ENCODE measurements around the gene SLC18A3.
A peak's percentile ranks its signal among the peaks of the same experiment; 100 is the strongest.

The SLC18A3 gene

GRCh38 chr10:49649294-49649693, 39.2 kb downstream of the SLC18A3 start:
- Histone ChIP-seq H3K4me3 (peak overlapping the region; percentile 28), H3K9me3 (no peaks in the 10 kb centered on the region), H3K36me3 (no peaks in the 10 kb centered on the region), H4K20me1 (no peaks in the 10 kb centered on the region), H3K4me2 (peak overlapping the region; percentile 87), H3K27me3 (no peaks in the 10 kb centered on the region), H3K9ac (peak overlapping the region; percentile 69; the same call in 1 of the 2 replicates), H3K4me1 (peaks cover 100% of the 10 kb centered on the region), H3K27ac (peak overlapping the region; percentile 96)
- no peak for TF ChIP-seq Cebpa-rat (IDR thresholded peaks at IDR 0.05)

DNA sequence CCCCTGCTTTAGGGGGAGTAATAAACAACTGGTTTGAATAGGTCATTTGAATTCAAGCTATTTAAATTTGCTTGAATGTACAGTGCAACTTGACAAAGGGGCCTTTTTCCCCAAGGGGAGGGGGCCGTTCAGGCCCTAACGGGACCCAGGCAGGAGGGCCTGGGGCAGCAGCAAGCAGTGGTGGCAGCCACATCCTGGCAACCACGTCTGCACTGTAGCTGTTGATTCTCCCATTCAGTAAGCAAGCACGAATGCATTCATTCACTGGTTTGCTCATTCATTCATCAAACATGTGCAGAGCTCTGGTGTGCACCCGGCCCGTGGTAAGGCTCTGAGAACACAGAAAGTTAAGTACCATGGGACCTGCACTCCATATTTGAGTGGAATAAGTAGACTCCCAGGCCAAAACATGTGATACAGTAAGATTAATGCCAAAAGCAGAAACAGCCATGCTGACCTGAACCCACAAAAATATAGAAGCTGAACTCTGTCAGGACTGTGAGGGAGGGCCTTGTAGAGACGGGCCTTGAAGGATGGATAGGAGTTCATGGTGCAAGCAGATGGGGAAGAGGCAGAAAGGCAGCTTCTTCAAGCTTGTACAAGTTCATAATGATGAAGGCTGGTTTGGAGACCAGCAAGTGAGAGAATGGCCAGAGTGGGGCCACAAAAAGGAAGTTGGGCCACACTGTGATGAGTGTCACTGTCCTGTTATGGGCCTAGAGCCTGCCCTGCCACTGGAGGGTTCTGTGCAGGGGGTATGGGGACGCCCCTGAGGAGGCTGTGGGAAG, 40.0 kb downstream of the SLC18A3 start:
- Histone ChIP-seq H3K4me2 (peak overlapping the region; percentile 87), H3K4me3 (peak overlapping the region; percentile 28), H3K36me3 (no peaks in the 10 kb centered on the region), H3K9ac (peak overlapping the region; percentile 69), H3K4me1 (peaks cover 100% of the 10 kb centered on the region), H3K27me3 (no peaks in the 10 kb centered on the region), H3K9me3 (no peaks in the 10 kb centered on the region), H4K20me1 (no peaks in the 10 kb centered on the region), H3K27ac (peak overlapping the region; percentile 96)
- TF ChIP-seq Cebpa-rat (IDR thresholded peaks at IDR 0.05): no peak

- no peak overlapping the region for H3K4me3 ChIP-seq
- no peaks in the 10 kb centered on the region for H3K9me3 ChIP-seq
- peak overlapping the region; percentile 69 for H3K9ac ChIP-seq
- no peaks in the 10 kb centered on the region for H4K20me1 ChIP-seq
- peak overlapping the region; percentile 87 for H3K4me2 ChIP-seq
- H3K36me3 ChIP-seq: no peaks in the 10 kb centered on the region
- no peak for TF ChIP-seq Cebpa-rat (IDR thresholded peaks at IDR 0.05)
- peaks cover 98% of the 10 kb centered on the region for H3K4me1 ChIP-seq
- H3K27ac ChIP-seq: peak overlapping the region; percentile 96
- H3K27me3 ChIP-seq: no peaks in the 10 kb centered on the region
Measured at GRCh38 chr10:49650724-49651034, 40.6 kb downstream of the SLC18A3 start.

DNA sequence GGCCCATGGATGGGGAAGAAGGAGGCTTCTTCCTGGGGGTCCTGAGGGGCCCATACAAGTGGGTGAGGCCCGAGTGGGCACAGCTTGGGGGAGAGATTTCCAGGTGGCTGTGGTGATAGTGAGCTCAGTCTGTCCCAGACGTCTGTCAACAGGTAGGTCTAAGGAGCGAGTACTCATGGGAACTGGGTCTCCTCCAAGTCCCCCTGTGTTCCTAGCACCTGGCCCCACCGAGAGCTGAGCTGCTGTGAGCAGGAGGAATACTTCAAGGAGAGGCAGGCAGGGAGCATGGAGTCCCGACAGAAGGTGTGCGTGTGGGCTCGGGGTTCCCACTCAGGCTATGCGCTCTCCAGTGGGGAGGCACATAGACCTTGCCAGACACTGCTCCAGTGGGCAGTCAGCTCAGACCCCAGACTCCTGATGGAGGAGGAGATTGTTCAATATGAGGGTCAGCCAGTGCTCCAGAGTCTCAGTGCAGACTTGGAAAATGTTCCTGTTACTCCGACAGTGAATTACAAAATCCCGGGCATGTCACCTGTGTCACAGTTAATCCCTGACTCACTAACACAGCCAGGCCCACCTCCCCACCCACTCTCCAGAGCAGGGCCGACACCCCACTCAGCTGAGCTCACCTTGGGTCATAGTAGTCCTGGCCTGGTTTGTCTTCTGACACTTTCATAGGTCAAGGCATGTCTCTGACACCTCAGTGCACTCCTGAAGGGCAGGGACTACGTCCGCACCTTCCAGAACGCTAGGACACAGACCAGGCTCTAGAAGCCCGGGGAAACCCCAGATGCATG, 41.1 kb downstream of the SLC18A3 start:
- H3K27me3 ChIP-seq: no peaks in the 10 kb centered on the region
- peaks cover 95% of the 10 kb centered on the region for H3K4me1 ChIP-seq
- H4K20me1 ChIP-seq: no peaks in the 10 kb centered on the region
- H3K4me2 ChIP-seq: peak overlapping the region; percentile 87
- no peaks in the 10 kb centered on the region for H3K36me3 ChIP-seq
- no peak overlapping the region for H3K4me3 ChIP-seq
- H3K9me3 ChIP-seq: no peaks in the 10 kb centered on the region
- TF ChIP-seq Cebpa-rat (IDR thresholded peaks at IDR 0.05): no peak
- H3K27ac ChIP-seq: peak overlapping the region; percentile 96
- peak overlapping the region; percentile 69 for H3K9ac ChIP-seq

DNA sequence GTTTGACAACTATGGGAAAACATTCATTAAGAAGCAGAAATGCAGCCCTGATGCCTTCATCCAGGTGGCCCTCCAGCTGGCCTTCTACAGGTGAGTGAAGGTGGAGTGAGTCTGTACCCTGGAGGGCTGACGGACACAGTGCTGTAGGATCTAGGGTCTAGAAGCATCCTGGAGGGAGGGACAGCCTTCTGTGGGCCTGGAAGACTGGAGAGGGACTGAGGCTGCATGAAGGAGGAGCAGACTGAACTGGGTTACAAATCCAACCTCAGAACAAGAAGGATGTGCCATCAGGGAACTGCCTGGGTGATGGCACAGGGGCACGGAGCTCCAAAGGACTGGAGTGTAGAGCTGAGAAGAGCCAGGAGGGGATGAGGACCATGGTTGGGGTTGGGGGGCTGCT, 41.8 kb downstream of the SLC18A3 start:
- peaks cover under 1% of the 10 kb centered on the region; the same call in 1 of the 2 replicates for H3K9me3 ChIP-seq
- peaks cover 95% of the 10 kb centered on the region for H3K4me1 ChIP-seq
- no peaks in the 10 kb centered on the region for H4K20me1 ChIP-seq
- H3K4me3 ChIP-seq: no peak overlapping the region
- peak overlapping the region; percentile 96 for H3K27ac ChIP-seq
- H3K9ac ChIP-seq: no peak overlapping the region
- TF ChIP-seq Cebpa-rat (IDR thresholded peaks at IDR 0.05): no peak
- no peaks in the 10 kb centered on the region for H3K27me3 ChIP-seq
- H3K36me3 ChIP-seq: no peaks in the 10 kb centered on the region
- peak overlapping the region; percentile 87 for H3K4me2 ChIP-seq

- Histone ChIP-seq H3K9me3 (peaks cover 8% of the 10 kb centered on the region; the same call in 1 of the 2 replicates), H4K20me1 (no peaks in the 10 kb centered on the region), H3K27me3 (no peaks in the 10 kb centered on the region), H3K9ac (no peak overlapping the region), H3K36me3 (no peaks in the 10 kb centered on the region), H3K4me1 (peaks cover 93% of the 10 kb centered on the region), H3K27ac (peak overlapping the region; percentile 96), H3K4me3 (no peak overlapping the region), H3K4me2 (peak overlapping the region; percentile 87)
- no peak for TF ChIP-seq Cebpa-rat (IDR thresholded peaks at IDR 0.05)
Measured at GRCh38 chr10:49652421-49653272, 42.5 kb downstream of the SLC18A3 start.

DNA sequence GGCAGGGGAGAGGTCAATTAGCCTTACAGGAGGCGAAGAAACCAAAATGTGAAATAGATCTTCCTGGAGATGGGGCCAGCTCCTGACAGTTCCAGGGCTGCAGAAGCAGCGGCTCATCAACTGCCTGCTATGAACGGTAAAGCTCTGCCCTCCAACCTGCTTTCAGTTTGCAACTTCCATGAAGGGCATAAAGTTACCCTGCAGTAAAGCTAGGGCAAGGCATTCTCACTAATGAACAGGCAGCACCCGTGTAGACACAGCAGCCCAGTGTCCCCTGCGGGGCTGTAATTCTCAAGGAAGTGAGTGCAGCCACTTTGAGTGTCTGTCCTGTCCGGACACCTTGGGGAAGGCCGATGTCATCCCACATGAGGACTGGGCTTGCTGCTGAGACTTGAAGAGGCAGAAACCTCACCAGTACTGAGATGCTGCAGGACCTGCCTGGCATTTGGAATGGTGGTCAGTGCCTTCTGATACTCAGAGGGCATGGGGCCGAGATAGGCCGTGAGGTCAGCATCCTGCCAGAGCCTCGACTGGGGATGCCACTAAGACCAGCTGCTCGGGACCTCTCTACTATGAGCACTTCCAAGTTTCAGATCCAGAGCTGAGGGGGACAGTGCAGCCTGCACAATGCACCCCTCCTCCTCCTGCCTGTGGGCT, 43.3 kb downstream of the SLC18A3 start:
- no peaks in the 10 kb centered on the region for H3K36me3 ChIP-seq
- H4K20me1 ChIP-seq: no peaks in the 10 kb centered on the region
- peaks cover 16% of the 10 kb centered on the region for H3K9me3 ChIP-seq
- H3K4me3 ChIP-seq: no peak overlapping the region
- H3K4me2 ChIP-seq: peak overlapping the region; percentile 18; the same call in 1 of the 2 replicates
- peak overlapping the region; percentile 96; the same call in 1 of the 2 replicates for H3K27ac ChIP-seq
- H3K4me1 ChIP-seq: peaks cover 85% of the 10 kb centered on the region
- H3K27me3 ChIP-seq: no peaks in the 10 kb centered on the region
- no peak for TF ChIP-seq Cebpa-rat (IDR thresholded peaks at IDR 0.05)
- no peak overlapping the region for H3K9ac ChIP-seq

DNA sequence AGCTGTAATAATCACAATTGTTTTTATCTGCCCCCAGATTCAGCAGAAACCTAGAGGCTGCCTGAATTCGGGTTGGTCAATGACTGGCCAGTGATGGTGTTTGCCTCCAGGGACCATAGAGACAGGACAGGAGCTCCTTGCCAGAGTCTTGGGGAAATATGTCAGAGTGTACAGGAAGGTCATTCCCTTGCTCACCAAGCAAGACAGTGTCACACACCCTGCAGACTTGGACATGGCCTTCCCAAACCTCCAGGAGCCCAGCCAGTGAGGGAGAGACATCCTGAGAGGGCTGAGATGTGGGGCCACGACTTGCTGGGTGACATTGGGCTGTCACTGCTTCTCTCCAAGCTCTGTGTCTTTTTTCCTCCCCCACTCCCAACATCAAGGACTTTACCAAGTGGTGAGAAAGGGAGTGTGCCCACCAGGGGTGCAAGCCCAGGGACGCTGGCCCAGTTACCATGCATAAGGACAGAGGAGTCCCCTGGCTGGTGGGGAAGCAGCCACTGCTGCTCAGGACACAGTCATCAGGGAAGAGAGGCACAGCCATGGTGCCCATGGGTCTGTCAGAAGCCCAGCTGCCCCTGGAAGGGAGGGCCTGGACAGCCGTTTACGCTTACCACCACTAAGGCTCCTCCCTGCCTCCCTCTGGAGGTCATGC, 44.1 kb downstream of the SLC18A3 start:
- Histone ChIP-seq H3K9me3 (peaks cover 23% of the 10 kb centered on the region), H4K20me1 (no peaks in the 10 kb centered on the region), H3K4me2 (no peak overlapping the region), H3K4me3 (no peak overlapping the region), H3K27me3 (no peaks in the 10 kb centered on the region), H3K36me3 (no peaks in the 10 kb centered on the region), H3K4me1 (peaks cover 78% of the 10 kb centered on the region), H3K27ac (peak overlapping the region; percentile 96; the same call in 1 of the 2 replicates), H3K9ac (no peak overlapping the region)
- no peak for TF ChIP-seq Cebpa-rat (IDR thresholded peaks at IDR 0.05)

Measured in BLaER1 (cell line).